ENCODE data around the gene COL24A1. TPM values are rescaled to one million over a fixed set of nuclear protein-coding genes. Genes with fewer than 3 reads are reported as not detected.

Gene COL24A1
- total RNA-seq, 1 experiment from 2014 or later: not detected

- ChIA-PET POLR2A (interaction anchor here (0.7 kb wide), 2 partner anchors 170 to 291 kb away, joined by 3 read pairs; no protein-coding TSS in a partner anchor), CTCF (no interaction called here)
- Mint-ChIP-seq H3K4me3 (ENCODE audit: unreplicated experiment) (no peak overlapping the region), H3K9me3 (ENCODE audit: unreplicated experiment) (no peaks in the 10 kb centered on the region), H3K27ac (ENCODE audit: low read depth, unreplicated experiment) (no peak overlapping the region), H3K36me3 (ENCODE audit: insufficient read depth, unreplicated experiment) (no peaks in the 10 kb centered on the region), H3K4me1 (ENCODE audit: insufficient read depth, unreplicated experiment) (no peaks in the 10 kb centered on the region), H3K27me3 (ENCODE audit: insufficient read depth, unreplicated experiment) (no peaks in the 10 kb centered on the region)
- BruUV-seq (replicated peaks): no TSS peak
- DNase-seq (ENCODE audit: unreplicated experiment): peak; percentile 27
- intact Hi-C loops (cut with micrococcal nuclease): no loop called here
- no peak for TF ChIP-seq CTCF (IDR thresholded peaks at IDR 0.05; ENCODE audit: unreplicated experiment)
These were observed 44.3 kb upstream of the COL24A1 start for GRCh38 chr1:86200901-86201300.

GRCh38 chr1:86197206-86197855 lies 40.8 kb upstream of the COL24A1 start:
- no TSS peak for BruUV-seq (replicated peaks)
- Mint-ChIP-seq H3K9me3 (ENCODE audit: unreplicated experiment) (no peaks in the 10 kb centered on the region), H3K4me3 (ENCODE audit: unreplicated experiment) (no peak overlapping the region), H3K27me3 (ENCODE audit: insufficient read depth, unreplicated experiment) (peaks cover 6% of the 10 kb centered on the region), H3K27ac (ENCODE audit: low read depth, unreplicated experiment) (no peak overlapping the region), H3K4me1 (ENCODE audit: insufficient read depth, unreplicated experiment) (no peaks in the 10 kb centered on the region), H3K36me3 (ENCODE audit: insufficient read depth, unreplicated experiment) (no peaks in the 10 kb centered on the region)
- no peak for TF ChIP-seq CTCF (IDR thresholded peaks at IDR 0.05; ENCODE audit: unreplicated experiment)
- ChIA-PET POLR2A (no interaction called here), CTCF (no interaction called here)
- no peak for DNase-seq (ENCODE audit: unreplicated experiment)
- intact Hi-C loops (cut with micrococcal nuclease): no loop called here

GRCh38 chr1:86195281-86195680 lies 38.7 kb upstream of the COL24A1 start:
- BruUV-seq (replicated peaks): no TSS peak
- intact Hi-C loops (cut with micrococcal nuclease): no loop called here
- POLR2A ChIA-PET: no interaction called here
- TF ChIP-seq CTCF (IDR thresholded peaks at IDR 0.05; ENCODE audit: unreplicated experiment): no peak
- Mint-ChIP-seq H3K27ac (ENCODE audit: low read depth, unreplicated experiment) (no peak overlapping the region), H3K4me1 (ENCODE audit: insufficient read depth, unreplicated experiment) (no peaks in the 10 kb centered on the region), H3K4me3 (ENCODE audit: unreplicated experiment) (no peak overlapping the region), H3K9me3 (ENCODE audit: unreplicated experiment) (no peaks in the 10 kb centered on the region), H3K36me3 (ENCODE audit: insufficient read depth, unreplicated experiment) (no peaks in the 10 kb centered on the region), H3K27me3 (ENCODE audit: insufficient read depth, unreplicated experiment) (peaks cover 23% of the 10 kb centered on the region)
- DNase-seq (ENCODE audit: unreplicated experiment): no peak
- CTCF ChIA-PET: no interaction called here

GRCh38 chr1:86194491-86195034 lies 38.0 kb upstream of the COL24A1 start:
- DNase-seq (ENCODE audit: unreplicated experiment): no peak
- intact Hi-C loops (cut with micrococcal nuclease): no loop called here
- no peaks in the 10 kb centered on the region for H3K36me3 Mint-ChIP-seq (ENCODE audit: insufficient read depth, unreplicated experiment)
- no peak for TF ChIP-seq CTCF (IDR thresholded peaks at IDR 0.05; ENCODE audit: unreplicated experiment)
- no peaks in the 10 kb centered on the region for H3K4me1 Mint-ChIP-seq (ENCODE audit: insufficient read depth, unreplicated experiment)
- ChIA-PET CTCF (no interaction called here), POLR2A (no interaction called here)
- no peak overlapping the region for H3K4me3 Mint-ChIP-seq (ENCODE audit: unreplicated experiment)
- no TSS peak for BruUV-seq (replicated peaks)
- H3K27me3 Mint-ChIP-seq (ENCODE audit: insufficient read depth, unreplicated experiment): peaks cover 30% of the 10 kb centered on the region
- no peaks in the 10 kb centered on the region for H3K9me3 Mint-ChIP-seq (ENCODE audit: unreplicated experiment)
- no peak overlapping the region for H3K27ac Mint-ChIP-seq (ENCODE audit: low read depth, unreplicated experiment)

All from MCF 10A (cell line).